Measurements from ENCODE around the gene LAMA2. TPM values are rescaled to one million over a fixed set of nuclear protein-coding genes. Genes with fewer than 3 reads are reported as not detected.

The LAMA2 gene
- total and polyA plus RNA-seq, 2 of the 8 experiments (the other 6 are each of a cell fraction or from before 2014, with no cell fraction given), result 1.3 to 3.8 TPM

GRCh38 chr6:129181001-129181400, 298.1 kb downstream of the LAMA2 start:
- no peak overlapping the region for H2BK12ac ChIP-seq (ENCODE audit: low read depth, low read length)
- H4K8ac ChIP-seq (ENCODE audit: extremely low read depth, insufficient read depth, low read length), result no peak overlapping the region
- no peak overlapping the region for H3K4ac ChIP-seq (replicated peaks; ENCODE audit: insufficient read length, low read depth, low read length)
- no peaks in the 10 kb centered on the region for H3K9me3 ChIP-seq (ENCODE audit: insufficient read depth in 2 of 2, low read depth in 1 of 2, low read length in 1 of 2)
- no peaks in the 10 kb centered on the region for H4K20me1 ChIP-seq (replicated peaks in 1 of 2; ENCODE audit: control insufficient read depth in 1 of 2, insufficient read depth in 2 of 2, low read length in 2 of 2)
- TF ChIP-seq ATF3 (IDR thresholded peaks at IDR 0.05; ENCODE audit: insufficient read depth, low read depth, low read length) (no peak), HDAC2 (IDR thresholded peaks at IDR 0.05; ENCODE audit: borderline replicate concordance in 1 of 2, low read depth in 2 of 2, low read length in 2 of 2) (no peak), TBP (IDR thresholded peaks at IDR 0.05; ENCODE audit: low read depth, low read length) (no peak)
- no peak overlapping the region for H3K4me2 ChIP-seq (ENCODE audit: insufficient read depth in 1 of 2, low read depth in 2 of 2, low read length in 2 of 2)
- H3K23ac ChIP-seq (ENCODE audit: insufficient read length), result no peak overlapping the region
- WGBS, 2 experiments (ENCODE audit: extremely low coverage in 1 of 2, insufficient coverage in 1 of 2, insufficient read length in 1 of 2, insufficient replicate concordance in 2 of 2, low coverage in 1 of 2, low lambda C conversion rate in 2 of 2, missing lambda C conversion rate in 1 of 2), result 89% methylated on average over 2 of the region's 2 CpGs; no CpG with 5 or more reads in 1 of the 2 experiments
- no peaks in the 10 kb centered on the region for H3K79me2 ChIP-seq (ENCODE audit: control insufficient read depth in 1 of 2, insufficient read depth in 2 of 2, low read length in 2 of 2)
- no peak overlapping the region for H3K14ac ChIP-seq (ENCODE audit: insufficient read length)
- no peak overlapping the region for H2BK20ac ChIP-seq (ENCODE audit: low read length)
- no peak overlapping the region for H2BK15ac ChIP-seq (ENCODE audit: low read length)
- H4K91ac ChIP-seq (replicated peaks; ENCODE audit: insufficient read length, low read length), result no peak overlapping the region
- no peaks in the 10 kb centered on the region for H3K4me1 ChIP-seq (replicated peaks in 1 of 4; ENCODE audit: control insufficient read depth in 3 of 4, insufficient read depth in 4 of 4, low read length in 3 of 4)
- H2BK120ac ChIP-seq (replicated peaks; ENCODE audit: low read depth, low read length), result no peak overlapping the region
- H3K27me3 ChIP-seq (replicated peaks in 1 of 4; ENCODE audit: control insufficient read depth in 3 of 4, extremely low read depth in 1 of 4, insufficient read depth in 3 of 4, low read length in 3 of 4), result no peaks in the 10 kb centered on the region
- DNase-seq (ENCODE audit: low read depth in 1 of 2, low spot score in 2 of 2) (no peak), FAIRE-seq (no peak)
- ChIA-PET POLR2A (ENCODE audit: partially characterized antibody) (no interaction called here), CTCF (ENCODE audit: partially characterized antibody) (interaction anchor here (0.7 to 1.3 kb wide), 2 partner anchors 12 to 222 kb away, joined by 3 read pairs; no protein-coding TSS in a partner anchor)
- no peak overlapping the region for H2BK5ac ChIP-seq (ENCODE audit: low read depth, low read length)
- H3K27ac ChIP-seq (ENCODE audit: low read depth, low read length), result no peak overlapping the region
- H3K9ac ChIP-seq (replicated peaks in 1 of 4; ENCODE audit: extremely low read depth in 1 of 4, low read depth in 3 of 4, low read length in 3 of 4), result no peak overlapping the region
- H3K23me2 ChIP-seq (ENCODE audit: low read depth, low read length), result no peaks in the 10 kb centered on the region
- no peak overlapping the region for H3K4me3 ChIP-seq (ENCODE audit: extremely low read depth in 1 of 4, insufficient read depth in 2 of 4, low read depth in 3 of 4, low read length in 4 of 4)
- H3K36me3 ChIP-seq (ENCODE audit: control insufficient read depth in 2 of 4, insufficient read depth in 4 of 4, low read length in 3 of 4), result no peaks in the 10 kb centered on the region
- no peak overlapping the region for H2AFZ ChIP-seq (ENCODE audit: low read length)
- no peak overlapping the region for H3K18ac ChIP-seq (ENCODE audit: extremely low read depth, low read length)
- no peak overlapping the region for H2AK5ac ChIP-seq (ENCODE audit: low read depth, low read length)
- H3K56ac ChIP-seq (replicated peaks; ENCODE audit: insufficient read length, low read depth, low read length), result no peak overlapping the region
- no peaks in the 10 kb centered on the region for H3K79me1 ChIP-seq (ENCODE audit: low read depth, low read length)
- no peak overlapping the region for H4K5ac ChIP-seq (ENCODE audit: insufficient read length, low read depth, low read length)
